Fibroblast of villous mesenchyme (primary cell): ENCODE measurements around the gene MRPS23. TPM values are rescaled to one million over a fixed set of nuclear protein-coding genes. Genes with fewer than 3 reads are reported as not detected.

ENCODE experiments used
- DNase-seq: peaks from one replicate; pipeline ENCODE4 v3.0.0-alpha.2; 2010; ENCODE audit warnings: low read depth
- H3K4me3 ChIP-seq: 2 replicates; pipeline ENCODE4 v1.5.1; 2011; ENCODE audit warnings: low read depth, mild to moderate bottlenecking, low read length
- total RNA-seq: library from RNA; depleted of rRNA; stranded (reverse); fragments of >200 nt; gene quantifications from 2 replicates; pipeline ENCODE4 v1.2.3, GENCODE V29; 2012
- TF ChIP-seq, protein P1 (sequence below): IDR thresholded peaks from 2 replicates; pipeline ENCODE4 v1.5.1; 2012; ENCODE audit warnings: low read depth, mild to moderate bottlenecking, low read length; ENCODE audit not compliant: insufficient read depth

The MRPS23 gene
- total RNA-seq, 1 donor, result 22.0 TPM

DNA sequence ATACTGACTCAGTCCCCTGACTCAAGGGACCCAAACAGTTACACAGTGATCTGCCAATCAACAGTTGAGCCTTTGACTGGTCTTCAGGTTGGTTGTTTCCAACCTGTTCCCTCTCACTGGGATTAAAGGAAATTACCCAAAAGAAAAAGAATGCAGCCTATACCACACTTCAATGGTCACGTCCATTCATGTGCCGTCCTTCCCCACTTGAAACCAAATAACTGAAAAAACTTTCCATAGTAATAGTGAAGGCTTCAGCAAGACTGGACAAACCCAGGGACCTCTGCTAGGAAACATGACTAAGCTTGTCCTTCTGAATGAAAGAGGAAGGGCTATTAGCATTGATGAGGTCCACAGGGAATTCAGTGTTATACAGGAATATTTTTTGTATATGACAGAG lies 30.6 kb downstream of the MRPS23 start:
- no peak overlapping the region for H3K4me3 ChIP-seq
- no peak for DNase-seq
- TF ChIP-seq, protein P1, sequence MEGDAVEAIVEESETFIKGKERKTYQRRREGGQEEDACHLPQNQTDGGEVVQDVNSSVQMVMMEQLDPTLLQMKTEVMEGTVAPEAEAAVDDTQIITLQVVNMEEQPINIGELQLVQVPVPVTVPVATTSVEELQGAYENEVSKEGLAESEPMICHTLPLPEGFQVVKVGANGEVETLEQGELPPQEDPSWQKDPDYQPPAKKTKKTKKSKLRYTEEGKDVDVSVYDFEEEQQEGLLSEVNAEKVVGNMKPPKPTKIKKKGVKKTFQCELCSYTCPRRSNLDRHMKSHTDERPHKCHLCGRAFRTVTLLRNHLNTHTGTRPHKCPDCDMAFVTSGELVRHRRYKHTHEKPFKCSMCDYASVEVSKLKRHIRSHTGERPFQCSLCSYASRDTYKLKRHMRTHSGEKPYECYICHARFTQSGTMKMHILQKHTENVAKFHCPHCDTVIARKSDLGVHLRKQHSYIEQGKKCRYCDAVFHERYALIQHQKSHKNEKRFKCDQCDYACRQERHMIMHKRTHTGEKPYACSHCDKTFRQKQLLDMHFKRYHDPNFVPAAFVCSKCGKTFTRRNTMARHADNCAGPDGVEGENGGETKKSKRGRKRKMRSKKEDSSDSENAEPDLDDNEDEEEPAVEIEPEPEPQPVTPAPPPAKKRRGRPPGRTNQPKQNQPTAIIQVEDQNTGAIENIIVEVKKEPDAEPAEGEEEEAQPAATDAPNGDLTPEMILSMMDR, result no peak

DNA sequence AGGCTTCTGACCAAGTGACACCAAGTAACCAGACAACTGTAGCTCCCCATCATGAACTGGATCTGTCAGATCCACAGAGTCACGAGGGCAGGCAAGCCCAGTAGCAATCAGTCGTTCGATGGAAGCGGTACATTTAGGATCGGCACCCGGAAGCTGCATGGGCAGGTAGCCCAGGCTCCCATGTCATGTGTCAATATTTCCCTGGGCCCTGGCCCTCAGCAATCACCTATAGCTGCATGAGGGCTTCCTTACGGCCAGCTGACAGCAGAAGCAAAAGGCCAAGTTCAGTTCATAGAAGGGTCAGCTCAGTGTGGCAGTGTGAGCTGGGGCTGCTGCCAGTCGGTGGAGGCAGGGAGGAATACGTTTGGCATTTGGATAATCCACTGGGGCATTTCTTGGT lies 31.8 kb downstream of the MRPS23 start:
- TF ChIP-seq, protein P1, result no peak
- DNase-seq, result no peak

DNA sequence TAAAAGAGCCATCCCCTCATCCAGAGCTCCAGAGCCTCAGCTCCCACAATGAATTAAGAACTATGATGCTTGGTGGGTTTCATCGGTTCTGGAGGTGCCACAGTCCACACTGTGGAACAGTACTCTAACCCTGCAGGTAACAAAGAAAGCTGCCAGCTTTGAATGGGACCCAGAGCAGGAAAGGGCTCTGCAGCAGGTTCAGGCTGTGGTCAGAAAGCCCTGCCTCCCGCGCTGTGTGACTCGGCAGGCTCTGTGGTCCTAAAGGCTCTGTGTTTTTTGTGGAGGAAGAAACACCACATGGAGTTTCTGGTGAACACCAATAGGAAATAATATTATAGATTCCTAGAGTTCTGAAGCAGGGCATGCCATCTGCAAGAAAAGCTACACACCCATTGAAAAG lies 32.5 kb downstream of the MRPS23 start:
- no peak overlapping the region for H3K4me3 ChIP-seq
- TF ChIP-seq, protein P1, result no peak
- no peak for DNase-seq

More for the DNA sequence above, 31.8 kb downstream of the MRPS23 start:
- no peak overlapping the region for H3K4me3 ChIP-seq

DNA sequence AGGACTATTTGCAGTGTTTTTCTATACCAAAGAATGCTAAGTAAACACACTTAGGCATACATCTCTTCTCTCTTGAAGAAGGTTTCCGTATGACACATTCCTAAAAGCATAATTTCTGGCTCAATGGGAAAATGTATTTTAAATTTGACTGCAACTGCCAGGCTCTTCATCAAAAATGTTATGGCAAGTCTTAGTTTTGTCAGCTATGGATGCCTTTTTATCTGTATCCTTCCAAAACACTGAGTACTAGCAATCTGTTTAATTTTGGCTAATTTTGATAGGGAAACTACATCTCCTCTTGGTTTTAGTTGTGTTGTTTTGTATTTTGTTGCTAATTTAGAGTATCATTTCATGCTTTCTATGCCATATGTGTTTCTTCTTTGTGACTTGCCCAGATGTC lies 35.4 kb downstream of the MRPS23 start:
- no peak for DNase-seq
- TF ChIP-seq, protein P1, result no peak
- H3K4me3 ChIP-seq, result no peak overlapping the region

DNA sequence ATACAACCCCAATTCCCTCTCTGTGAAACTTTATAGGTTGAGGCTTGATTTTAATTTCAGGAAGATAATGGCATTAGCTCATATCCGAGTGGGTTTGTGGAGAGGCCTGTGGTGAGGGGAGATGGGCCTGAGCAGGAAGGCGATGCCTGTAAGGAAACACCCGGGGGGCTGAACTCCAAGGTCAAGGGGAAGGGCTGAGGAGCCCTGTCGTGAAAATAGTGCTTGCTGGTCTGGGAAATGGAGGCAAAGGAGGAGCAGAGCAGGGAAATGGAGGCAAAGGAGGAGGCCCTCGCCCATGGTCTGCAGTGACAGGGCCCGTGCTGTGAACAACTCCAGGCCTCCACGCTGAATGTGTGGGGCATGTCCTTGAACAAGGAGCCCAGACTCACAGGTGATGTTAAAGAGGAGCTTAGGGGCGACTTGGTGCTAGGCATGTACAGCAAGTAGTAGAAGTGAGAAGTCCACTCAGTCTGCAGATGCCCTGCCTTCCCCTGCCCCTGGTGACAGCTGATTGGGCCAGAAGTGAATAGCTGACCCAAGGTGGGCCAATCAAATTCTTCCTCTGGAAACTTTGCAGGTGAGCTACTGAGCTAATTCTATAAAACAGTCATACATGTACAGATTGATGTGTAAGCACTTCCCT lies 38.1 kb downstream of the MRPS23 start:
- TF ChIP-seq, protein P1, result no peak
- no peak overlapping the region for H3K4me3 ChIP-seq
- DNase-seq, result no peak

DNA sequence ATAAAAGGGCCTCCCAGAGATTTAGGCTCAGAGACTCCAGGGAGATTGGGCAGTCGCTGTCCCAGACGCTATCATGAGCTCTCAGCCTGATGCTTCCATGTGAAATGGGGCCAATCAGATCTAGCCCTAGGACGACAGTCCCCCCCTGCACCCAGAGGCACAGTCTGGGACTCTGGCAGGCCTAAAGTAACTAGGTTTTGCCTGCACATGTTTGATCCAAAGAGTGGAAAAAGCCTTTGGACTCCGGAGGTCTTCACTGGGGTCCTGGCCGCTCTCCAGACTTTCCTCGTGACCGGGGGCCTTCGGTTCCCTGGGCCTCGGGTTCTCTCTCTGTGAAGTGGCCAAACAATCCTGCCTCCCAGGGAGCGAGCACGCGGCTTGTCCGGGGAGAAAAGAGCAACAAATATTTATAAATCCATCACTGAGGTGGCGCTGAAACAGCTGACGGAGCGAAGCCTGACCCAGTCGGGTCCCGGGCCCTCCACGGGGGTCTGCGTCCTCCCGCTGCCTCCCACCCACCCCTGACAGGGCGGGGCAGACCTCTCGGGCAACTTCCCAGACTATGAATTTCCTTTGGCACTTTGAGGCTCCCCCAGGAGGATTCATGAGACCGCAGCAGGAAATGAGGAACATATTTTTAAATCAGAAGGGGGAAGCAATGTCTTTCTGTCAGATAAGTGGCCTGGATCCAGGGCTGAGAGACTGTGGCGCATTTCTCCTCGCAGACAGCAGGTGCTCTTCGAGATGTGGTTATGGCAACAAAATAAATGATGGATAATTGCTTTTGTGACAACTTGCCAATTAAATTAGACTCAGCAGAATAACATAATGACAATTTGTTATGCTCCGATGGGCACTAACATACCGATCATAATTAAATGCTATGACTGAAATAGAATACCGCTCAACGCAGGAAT lies 38.9 kb downstream of the MRPS23 start:
- peak; percentile 28 for DNase-seq
- no peak overlapping the region for H3K4me3 ChIP-seq
- TF ChIP-seq, protein P1, result no peak
